Gastroesophageal sphincter (tissue), 4 donors: ENCODE data around the gene BACE1. TPM values are rescaled to one million over a fixed set of nuclear protein-coding genes. Genes with fewer than 3 reads are reported as not detected.
"Not testable (repeated sequence)": the region's sequence is repeated elsewhere in the genome, so short reads cannot be mapped to it uniquely, and the experiment has no call there.

Experiments
- ATAC-seq: fragments of 150-250 bp; one replicate; pipeline ENCODE4 v1.9.1; 2016; ENCODE audit warnings: mild to moderate bottlenecking, moderate library complexity
- H3K27ac ChIP-seq, 4 donors: fragments of 200-600 bp; sonication (generic) in 3 of 4; 1 replicate in 3 of 4; 2 replicates in 1 of 4; pipeline ENCODE4 v1.5.1; 2016 to 2019
- H3K27me3 ChIP-seq: fragments of 200-600 bp; sonication (generic); one replicate; pipeline ENCODE4 v1.5.1; 2019
- H3K36me3 ChIP-seq, 2 donors: fragments of 200-600 bp; sonication (generic); one replicate each; pipeline ENCODE4 v1.5.1; 2019; ENCODE audit warnings: control low read depth in 1 of 2
- H3K4me1 ChIP-seq, 3 donors: fragments of 200-600 bp; sonication (generic); 1 replicate in 2 of 3; 2 replicates in 1 of 3; pipeline ENCODE4 v1.5.1; 2016 to 2019; ENCODE audit warnings: control low read depth in 2 of 3
- H3K4me3 ChIP-seq, 2 donors: fragments of 200-600 bp; sonication (generic); one replicate each; pipeline ENCODE4 v1.5.1; 2019; ENCODE audit warnings: mild to moderate bottlenecking in 1 of 2, moderate library complexity in 1 of 2
- H3K9me3 ChIP-seq, 3 donors: fragments of 200-600 bp; sonication (generic); one replicate each; pipeline ENCODE4 v1.5.1; 2017 to 2019; ENCODE audit warnings: control low read depth in 2 of 3
- EP300 ChIP-seq: sonication (generic); formaldehyde crosslinking; IDR thresholded peaks from one replicate; pipeline ENCODE4 v1.6.1; 2017; ENCODE audit warnings: antibody characterized with exemption, mild to moderate bottlenecking
- POLR2A ChIP-seq, 2 donors: fragments of 450-650 bp; IDR thresholded peaks; one replicate each; pipeline ENCODE4 v1.6.1; 2017; ENCODE audit warnings: antibody characterized with exemption in 2 of 2, mild to moderate bottlenecking in 2 of 2, moderate library complexity in 1 of 2
- POLR2AphosphoS5 ChIP-seq: sonication (generic); formaldehyde crosslinking; IDR thresholded peaks from one replicate; pipeline ENCODE4 v1.6.1; 2017; ENCODE audit warnings: antibody characterized with exemption
- WGBS, 2 donors: methylation state at CpG; one replicate each; pipeline ENCODE4 v1.1.5; 2018; ENCODE audit warnings: low coverage in 1 of 2; 5-methylcytosine and 5-hydroxymethylcytosine counted together
- total RNA-seq, 4 donors: library from RNA; depleted of rRNA; stranded (reverse); fragments of >200 nt; gene quantifications; one replicate each; pipeline ENCODE4 v1.1.0, GENCODE V29; 2016
- TF ChIP-seq, protein P1 (sequence below), 4 experiments: fragments of 200-600 bp in 2 of 4; fragments of 450-650 bp in 2 of 4; sonication (generic) in 1 of 4; IDR thresholded peaks; one replicate each; pipeline ENCODE4 v1.5.1; 2017 to 2019; ENCODE audit warnings: antibody characterized with exemption in 4 of 4, mild to moderate bottlenecking in 2 of 4, moderate library complexity in 2 of 4

BACE1 gene
- total RNA-seq, 4 donors from 2014 or later = 19.2 to 45.4 (median 22.2) TPM

DNA sequence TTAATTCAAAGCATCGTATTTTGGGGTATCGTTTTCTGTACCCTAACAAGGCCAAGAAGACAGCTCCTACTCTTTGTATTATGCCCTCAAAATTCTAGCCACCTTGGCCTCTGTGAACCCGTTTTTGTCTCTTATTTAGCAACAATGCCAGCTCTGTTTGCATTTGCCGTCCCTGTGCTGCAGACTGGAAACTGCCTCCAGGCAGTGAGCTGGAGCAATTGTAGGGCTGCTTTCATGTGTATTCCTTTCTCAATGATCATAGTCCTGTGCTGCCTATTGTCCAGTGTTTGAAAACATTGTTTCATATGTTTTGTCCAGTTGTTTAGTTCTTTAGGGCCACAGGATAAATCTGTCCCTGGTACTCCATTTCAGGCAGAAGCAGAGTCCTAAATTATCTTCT, 44.8 kb downstream of the BACE1 start:
- Histone ChIP-seq H3K4me1 (no peaks in the 10 kb centered on the region), H3K27ac (no peak overlapping the region), H3K4me3 (no peak overlapping the region), H3K27me3 (no peaks in the 10 kb centered on the region), H3K36me3 (peaks cover 0 to 59% of the 10 kb centered on the region in 2 donors), H3K9me3 (no peaks in the 10 kb centered on the region)
- 87% methylated on average over 3 to 4 of the region's 4 CpGs for WGBS, 2 donors
- ATAC-seq = no peak
- TF ChIP-seq POLR2A (IDR thresholded peaks at IDR 0.05) = no peak
- TF ChIP-seq, protein P1, sequence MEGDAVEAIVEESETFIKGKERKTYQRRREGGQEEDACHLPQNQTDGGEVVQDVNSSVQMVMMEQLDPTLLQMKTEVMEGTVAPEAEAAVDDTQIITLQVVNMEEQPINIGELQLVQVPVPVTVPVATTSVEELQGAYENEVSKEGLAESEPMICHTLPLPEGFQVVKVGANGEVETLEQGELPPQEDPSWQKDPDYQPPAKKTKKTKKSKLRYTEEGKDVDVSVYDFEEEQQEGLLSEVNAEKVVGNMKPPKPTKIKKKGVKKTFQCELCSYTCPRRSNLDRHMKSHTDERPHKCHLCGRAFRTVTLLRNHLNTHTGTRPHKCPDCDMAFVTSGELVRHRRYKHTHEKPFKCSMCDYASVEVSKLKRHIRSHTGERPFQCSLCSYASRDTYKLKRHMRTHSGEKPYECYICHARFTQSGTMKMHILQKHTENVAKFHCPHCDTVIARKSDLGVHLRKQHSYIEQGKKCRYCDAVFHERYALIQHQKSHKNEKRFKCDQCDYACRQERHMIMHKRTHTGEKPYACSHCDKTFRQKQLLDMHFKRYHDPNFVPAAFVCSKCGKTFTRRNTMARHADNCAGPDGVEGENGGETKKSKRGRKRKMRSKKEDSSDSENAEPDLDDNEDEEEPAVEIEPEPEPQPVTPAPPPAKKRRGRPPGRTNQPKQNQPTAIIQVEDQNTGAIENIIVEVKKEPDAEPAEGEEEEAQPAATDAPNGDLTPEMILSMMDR (IDR thresholded peaks at IDR 0.05) = no peak
- no peak for TF ChIP-seq EP300
- no peak for TF ChIP-seq POLR2AphosphoS5

DNA sequence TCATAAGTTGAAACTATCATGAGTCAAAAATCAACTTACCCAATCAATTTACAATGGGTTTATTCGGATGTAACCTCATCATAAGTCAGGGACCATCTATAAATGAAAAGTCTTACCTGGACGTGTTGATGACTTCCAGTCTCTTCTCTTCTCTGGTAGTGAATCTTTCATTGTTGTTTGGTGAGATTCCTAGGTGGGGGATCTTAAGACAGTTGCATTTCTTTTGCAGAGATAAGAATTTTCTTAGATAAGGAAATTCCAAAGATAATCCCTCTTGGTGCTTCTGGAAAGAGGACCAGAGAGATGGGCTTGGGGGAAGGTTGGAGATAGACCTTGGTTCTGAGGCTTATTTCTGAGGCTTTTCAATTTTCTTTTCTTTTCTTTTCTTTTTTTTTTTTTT, 46.2 kb downstream of the BACE1 start:
- Histone ChIP-seq H3K9me3 (no peaks in the 10 kb centered on the region), H3K4me1 (no peaks in the 10 kb centered on the region), H3K27ac (no peak overlapping the region), H3K27me3 (no peaks in the 10 kb centered on the region), H3K4me3 (no peak overlapping the region), H3K36me3 (peaks cover 0 to 66% of the 10 kb centered on the region in 2 donors)
- TF ChIP-seq EP300 (no peak), POLR2AphosphoS5 (no peak), POLR2A (IDR thresholded peaks at IDR 0.05) (no peak)
- TF ChIP-seq, protein P1 (IDR thresholded peaks at IDR 0.05) = no peak
- ATAC-seq = no peak
- 82 to 95% methylated on average over 2 of the region's 2 CpGs for WGBS, 2 donors

DNA sequence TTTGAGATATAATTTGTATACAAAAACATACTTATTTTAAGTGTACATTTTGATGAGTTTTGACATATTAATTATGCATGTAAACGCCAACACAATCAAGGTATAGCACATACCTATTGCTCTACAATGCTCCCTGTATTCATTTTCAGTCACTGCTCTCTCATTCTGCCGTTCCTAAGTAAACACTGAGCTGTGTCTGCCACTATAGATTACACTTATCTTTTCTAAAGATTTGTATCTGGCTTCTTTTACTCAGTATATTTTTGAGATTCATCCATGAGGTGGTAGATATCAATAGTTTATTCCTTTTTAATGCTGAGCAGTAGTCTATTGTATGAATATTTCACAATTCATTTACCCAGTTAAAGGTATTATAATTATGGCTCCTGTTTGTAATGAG, 50.3 kb downstream of the BACE1 start:
- no peaks in the 10 kb centered on the region for H3K4me1 ChIP-seq
- H3K36me3 ChIP-seq = peaks cover 0 to 86% of the 10 kb centered on the region in 2 donors
- TF ChIP-seq POLR2A (IDR thresholded peaks at IDR 0.05) (no peak), EP300 (no peak), POLR2AphosphoS5 (no peak)
- TF ChIP-seq, protein P1 (IDR thresholded peaks at IDR 0.05) = no peak
- no peak overlapping the region for H3K27ac ChIP-seq
- no peaks in the 10 kb centered on the region for H3K9me3 ChIP-seq
- ATAC-seq = no peak
- H3K27me3 ChIP-seq = no peaks in the 10 kb centered on the region
- no peak overlapping the region for H3K4me3 ChIP-seq
- 75 to 91% methylated on average over 1 to 2 of the region's 2 CpGs for WGBS, 2 donors

DNA sequence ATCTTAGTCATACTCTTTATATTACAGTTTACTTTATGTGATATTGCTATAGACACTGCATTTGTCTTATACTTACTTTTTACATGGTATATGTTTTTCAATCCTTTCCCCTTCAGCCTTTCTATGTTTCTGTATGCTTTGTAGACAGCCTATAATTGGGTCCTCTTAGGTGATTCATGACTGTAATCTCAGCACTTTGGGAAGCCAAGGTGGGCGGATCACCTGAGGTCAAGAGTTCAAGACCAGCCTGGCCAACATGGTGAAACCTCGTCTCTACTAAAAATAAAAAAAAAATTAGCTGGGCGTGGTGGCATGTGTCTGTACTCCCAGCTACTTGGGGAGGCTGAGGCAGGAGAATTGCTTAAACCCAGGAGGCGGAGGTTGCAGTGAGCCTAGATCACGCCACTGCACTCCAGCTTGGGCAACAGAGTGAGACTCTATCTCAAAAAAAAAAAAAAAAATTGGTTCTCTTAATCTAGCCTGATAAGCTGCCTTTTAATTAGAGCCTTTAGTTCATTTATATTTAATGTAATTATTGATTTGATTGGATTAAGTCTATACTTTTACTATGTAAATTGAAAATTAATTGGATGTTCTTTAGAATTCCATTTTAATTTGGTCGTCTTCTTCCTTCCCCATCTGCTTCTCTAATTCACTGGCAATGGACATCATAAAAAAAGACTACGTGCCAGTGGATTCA, 51.3 kb downstream of the BACE1 start:
- 84 to 95% methylated on average over 5 to 6 of the region's 7 CpGs for WGBS, 2 donors
- not testable (repeated sequence) for ATAC-seq

DNA sequence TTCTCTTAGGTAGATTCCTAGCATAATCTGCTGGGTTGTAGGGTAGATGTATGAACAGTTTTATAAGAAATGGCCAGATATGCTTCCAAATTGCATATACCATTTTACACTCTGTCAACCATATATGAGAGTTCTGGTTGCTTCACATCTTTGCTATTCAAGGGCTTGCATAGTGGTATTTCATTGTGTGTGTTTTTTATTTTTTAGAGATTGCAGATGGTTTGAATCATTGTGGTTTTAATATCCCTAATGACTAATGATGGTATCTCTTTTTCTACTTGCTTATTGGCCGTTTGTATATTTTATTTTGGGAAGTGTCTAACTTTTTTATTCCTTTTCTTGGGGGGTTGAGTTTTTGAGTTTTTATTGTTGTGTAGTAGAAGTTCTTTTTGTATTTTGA, 56.6 kb downstream of the BACE1 start:
- peaks cover 0 to 89% of the 10 kb centered on the region in 2 donors for H3K36me3 ChIP-seq

More for the DNA sequence above, 51.3 kb downstream of the BACE1 start:
- not testable (repeated sequence) for H3K27ac ChIP-seq, H3K4me3 ChIP-seq, H3K4me1 ChIP-seq, H3K27me3 ChIP-seq, H3K9me3 ChIP-seq
- peaks cover 0 to 95% of the 10 kb centered on the region in 2 donors for H3K36me3 ChIP-seq

More for the DNA sequence above, 56.6 kb downstream of the BACE1 start:
- 50 to 63% methylated on average over 1 of the region's 1 CpG for WGBS, 2 donors
- no peak overlapping the region for H3K4me3 ChIP-seq
- no peaks in the 10 kb centered on the region for H3K27me3 ChIP-seq
- H3K27ac ChIP-seq = no peak overlapping the region
- no peak for ATAC-seq
- no peak for TF ChIP-seq EP300
- no peak for TF ChIP-seq POLR2AphosphoS5
- TF ChIP-seq POLR2A (IDR thresholded peaks at IDR 0.05) = no peak
- TF ChIP-seq, protein P1 (IDR thresholded peaks at IDR 0.05) = no peak
- H3K9me3 ChIP-seq = no peaks in the 10 kb centered on the region
- no peaks in the 10 kb centered on the region for H3K4me1 ChIP-seq
